GF-D8 (cell line): ENCODE measurements around the gene DHRS12.

Experiments
- DNase-seq: peaks from one replicate; lab custom pipeline; 2025; lab: John Stamatoyannopoulos, UW

DHRS12 gene

DNA sequence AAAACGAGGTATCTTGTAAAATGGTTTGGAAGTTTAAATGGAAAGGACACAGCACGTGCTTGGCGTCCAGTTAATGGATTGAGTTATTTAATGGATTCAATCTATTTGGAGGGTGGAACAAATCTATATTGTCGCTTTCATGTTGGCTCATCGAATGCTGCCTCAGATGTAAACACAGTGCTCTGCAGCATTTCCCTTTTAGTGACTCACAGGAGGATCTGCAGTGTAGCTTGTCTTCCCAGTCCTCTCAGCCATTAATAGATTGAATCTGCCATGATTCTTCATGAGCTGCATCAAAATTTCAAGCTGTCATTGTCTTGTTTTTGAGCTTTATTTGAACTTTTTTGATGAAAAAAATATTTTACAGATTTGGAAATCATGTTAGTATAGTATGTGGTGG is 44.7 kb downstream of the DHRS12 start:
- DNase-seq, result no peak

GRCh38 chr13:51758691-51759090 is 45.3 kb downstream of the DHRS12 start:
- no peak for DNase-seq

- no peak for DNase-seq
These were observed 47.3 kb downstream of the DHRS12 start for GRCh38 chr13:51756651-51757050.

DNA sequence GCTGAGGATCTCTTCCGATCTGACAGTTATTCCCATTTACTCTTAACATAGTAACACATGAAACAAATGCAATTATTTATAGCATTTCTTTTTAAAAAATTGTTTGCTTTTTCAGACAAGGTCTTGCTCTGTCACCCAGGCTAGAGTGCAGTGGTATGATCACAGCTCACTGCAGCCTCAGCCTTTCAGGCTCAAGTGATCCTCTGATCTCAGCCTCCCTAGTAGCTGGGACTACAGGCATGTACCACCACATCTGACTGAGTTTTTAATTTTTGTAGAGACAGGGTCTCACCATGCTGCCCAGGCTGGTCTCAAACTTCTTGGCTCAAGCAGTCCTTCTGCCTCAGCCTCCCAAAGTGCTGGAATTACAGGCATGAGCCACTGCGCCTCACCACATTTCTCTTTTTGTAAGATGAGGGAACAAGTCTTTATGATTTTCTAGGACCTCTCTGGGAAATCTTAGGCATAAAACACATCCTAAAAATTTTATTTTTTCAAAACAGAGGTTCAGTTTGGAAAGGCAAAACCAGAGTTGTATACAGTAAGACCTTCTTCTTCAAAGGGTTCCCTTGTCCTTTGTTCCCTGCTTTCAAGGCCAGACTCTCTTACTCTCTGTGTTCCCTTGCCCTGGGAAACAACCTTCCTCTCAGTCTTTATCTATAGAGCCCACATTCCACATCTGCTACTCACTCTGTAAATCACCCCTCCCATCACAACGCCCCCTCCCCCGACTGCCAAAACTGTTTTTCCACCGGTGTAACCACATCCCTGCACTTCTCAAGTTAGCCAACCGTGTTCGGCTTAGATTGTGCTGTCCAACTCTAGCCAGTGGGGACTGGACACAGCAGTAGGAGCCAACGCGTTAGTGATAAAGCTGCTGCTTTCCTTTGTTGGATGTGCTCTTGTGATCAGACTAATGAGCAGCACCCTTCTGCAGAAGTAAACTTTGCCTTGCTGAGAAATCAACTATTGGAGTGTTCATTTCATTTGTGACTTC is 56.2 kb downstream of the DHRS12 start:
- no peak for DNase-seq

DNA sequence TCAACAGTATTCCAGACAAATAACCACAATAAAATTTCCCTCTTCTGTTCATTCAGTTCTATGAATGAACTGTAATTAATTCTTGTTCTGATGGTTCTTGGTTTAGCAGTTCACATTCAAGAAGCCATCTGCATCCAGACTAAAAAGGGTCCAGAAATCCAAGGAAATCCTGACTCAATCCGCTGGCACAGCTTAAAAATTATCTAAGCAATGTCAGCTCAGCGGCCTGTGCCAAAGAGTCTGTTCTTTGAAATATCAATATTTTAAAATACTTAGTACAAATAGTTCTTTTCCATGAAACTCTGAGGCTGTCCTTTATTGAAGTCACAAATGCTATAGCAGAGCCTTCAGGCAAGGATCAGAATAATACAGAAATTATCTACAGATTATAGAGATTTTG is 57.2 kb downstream of the DHRS12 start:
- no peak for DNase-seq

DNA sequence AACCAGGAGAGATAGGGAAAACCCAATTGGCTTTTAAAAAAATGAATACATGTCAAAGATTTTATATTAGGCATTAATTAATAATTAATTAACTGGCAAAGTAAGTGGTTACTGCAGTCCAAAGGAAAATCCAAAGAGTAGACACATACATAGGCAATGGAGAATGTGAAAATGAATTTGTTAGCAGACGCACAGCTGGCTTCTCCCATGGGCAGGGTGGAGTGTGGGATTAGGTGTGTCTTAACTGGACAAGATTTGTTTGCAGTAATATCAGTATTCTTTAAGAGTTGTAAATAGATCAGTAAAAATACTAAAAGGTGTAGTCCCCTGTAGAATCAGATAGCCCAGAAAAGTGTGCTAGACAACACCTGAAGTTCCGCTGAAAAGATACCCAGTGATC is 58.7 kb downstream of the DHRS12 start:
- no peak for DNase-seq

- DNase-seq, result no peak
These were observed 61.4 kb downstream of the DHRS12 start for GRCh38 chr13:51742611-51743010.

DNA sequence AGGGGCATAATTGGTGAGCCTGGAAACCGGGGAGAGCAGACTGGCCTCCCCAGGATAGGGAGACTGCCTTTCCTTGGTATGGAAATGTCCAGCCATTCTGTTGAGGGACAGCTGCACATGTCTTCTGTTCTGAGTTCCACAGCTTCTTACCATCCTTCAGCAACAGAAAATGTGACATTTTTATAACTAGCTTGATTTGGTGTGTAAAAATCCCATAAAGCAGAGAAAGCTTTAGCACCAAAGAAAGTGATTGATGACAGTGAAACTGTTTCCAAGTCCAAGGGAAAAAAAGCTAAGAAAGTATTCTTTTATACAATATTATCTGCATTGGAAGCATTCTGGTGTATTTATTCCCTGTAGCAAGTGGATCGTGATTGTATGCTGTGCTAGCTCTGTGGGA is 61.9 kb downstream of the DHRS12 start:
- no peak for DNase-seq

GRCh38 chr13:51740698-51741097 is 63.3 kb downstream of the DHRS12 start:
- DNase-seq, result no peak

GRCh38 chr13:51739027-51739764 is 64.8 kb downstream of the DHRS12 start:
- DNase-seq, result no peak

DNA sequence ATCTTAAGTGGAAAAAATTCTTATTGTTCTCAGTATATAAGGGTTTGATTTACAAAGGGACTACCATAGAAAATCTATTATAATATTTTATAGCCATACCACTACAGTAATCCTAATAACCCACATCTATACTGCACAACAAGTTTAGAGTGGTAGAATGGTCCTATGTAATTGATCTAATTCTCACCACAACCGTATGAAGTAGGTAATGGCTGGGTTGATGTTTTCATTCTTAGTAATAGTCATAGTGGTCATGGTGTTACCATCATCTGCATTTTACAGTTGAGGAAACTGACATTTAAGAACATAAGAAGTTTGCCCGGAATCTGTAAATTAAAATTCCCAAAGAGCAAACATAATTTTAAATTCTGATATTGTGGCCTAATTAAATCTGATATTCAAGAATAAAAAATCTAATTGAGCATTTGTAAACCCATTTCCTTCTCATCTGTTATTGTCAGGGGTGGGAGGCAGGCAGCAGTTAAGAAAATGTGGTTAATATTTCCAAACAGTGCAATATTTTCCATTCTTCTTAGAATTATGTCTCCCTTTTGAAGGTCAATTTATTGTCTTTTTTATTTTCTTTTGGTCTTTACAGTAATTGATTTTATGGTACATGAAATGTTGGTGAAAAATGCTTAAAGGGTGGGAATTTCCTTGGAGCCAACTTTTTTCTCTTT is 65.6 kb downstream of the DHRS12 start:
- no peak for DNase-seq

DNA sequence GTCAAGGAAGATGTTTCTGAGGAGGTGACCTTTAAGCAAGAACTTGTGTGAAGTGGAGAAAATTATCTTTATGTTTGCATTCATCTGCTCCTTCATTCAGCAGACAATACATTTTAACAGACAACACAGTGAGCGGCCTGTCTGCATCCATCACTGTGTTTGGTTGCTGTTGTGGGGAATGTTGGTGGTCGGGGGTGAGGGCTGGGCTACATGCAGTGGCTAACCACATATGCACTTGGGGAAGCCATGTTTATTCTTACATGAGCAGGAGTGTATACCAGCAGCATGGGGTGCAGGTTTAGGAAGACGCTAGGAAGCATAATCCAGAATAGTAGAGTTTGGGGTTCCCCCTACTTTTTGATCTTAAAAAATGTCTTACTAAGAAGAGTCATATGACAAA is 66.4 kb downstream of the DHRS12 start:
- DNase-seq, result no peak

- no peak for DNase-seq
These were observed 69.2 kb downstream of the DHRS12 start for GRCh38 chr13:51734786-51735185.

DNA sequence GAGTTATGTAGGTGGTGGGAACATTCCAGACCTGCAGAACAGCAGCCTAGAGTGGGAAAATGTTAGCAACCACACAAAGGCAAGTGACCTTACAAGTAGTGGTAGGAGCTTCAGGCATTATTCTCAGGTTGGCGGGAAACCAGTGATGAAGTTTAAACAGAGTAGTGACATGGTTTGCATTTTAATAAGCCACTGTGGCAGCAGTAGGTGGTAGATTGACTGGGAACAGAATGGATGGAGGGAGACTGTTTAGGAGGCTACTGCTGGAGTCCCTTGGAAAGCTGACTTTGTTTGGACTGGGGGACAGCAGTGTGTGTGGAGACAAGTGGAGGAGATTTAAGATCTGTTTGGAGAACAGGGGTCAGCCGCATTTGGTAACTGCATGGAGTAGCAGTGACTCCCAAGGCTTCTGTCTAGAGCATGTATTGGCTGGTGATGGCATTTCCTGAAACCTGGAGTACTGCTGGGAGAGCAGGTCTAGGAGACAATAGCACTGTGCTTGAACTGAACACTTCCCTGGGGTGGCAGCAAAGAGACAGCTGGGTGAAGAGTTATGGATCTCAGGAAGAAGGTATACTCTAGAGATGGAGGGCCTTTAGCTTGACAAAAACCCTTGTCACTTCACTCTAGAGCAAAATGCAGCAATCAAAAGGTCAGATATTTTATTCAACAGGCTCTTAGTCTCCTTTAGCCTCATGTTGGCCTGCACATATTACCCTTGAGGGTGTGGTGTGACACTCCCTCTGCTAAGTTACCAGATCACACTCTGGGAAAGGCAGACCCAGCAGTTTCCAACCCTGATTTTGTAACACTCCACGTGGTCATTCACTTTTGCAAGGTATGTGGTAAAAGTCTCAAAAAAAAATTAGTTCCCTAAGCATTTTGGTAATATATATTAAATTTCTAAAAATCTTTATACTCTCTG is 70.3 kb downstream of the DHRS12 start:
- DNase-seq, result peak; percentile 43

DNA sequence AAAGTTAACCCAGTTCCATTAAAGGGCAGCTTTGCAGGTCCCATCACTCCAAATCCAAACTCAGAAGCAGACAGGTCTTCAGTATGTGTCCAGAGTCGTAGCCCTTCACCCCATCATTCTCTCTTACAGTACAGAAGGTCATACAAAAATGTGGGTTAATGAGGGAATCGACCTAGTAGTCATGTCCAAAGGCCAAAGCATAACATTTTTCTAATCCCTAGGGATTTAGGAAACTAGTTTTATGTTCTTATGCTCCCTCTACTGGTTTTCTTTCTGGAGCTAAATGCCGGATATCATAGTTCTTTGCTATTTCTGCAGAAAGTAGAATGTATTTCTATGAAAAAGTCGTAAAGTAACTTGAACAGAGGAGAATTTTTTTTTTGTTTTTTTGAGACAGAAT is 72.2 kb downstream of the DHRS12 start:
- no peak for DNase-seq

DNA sequence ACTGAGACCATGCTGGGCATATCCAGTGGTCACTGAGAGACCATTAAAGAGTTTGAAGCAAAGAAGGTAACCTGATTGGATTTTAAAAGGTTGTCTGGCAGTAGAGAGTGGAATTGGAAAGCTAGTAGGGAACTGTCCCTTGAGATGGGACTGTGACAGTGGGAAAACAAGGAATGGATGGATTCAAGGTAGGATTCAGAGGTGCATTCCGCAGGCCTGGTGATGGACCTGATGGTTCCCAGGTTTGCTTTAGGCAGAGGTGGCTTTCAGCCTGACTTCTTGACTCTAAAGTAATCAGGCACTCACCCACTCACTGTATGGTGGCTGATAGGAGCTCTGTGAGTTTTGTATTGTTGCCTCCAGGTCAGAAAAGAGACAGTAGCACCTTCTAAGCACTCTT is 73.0 kb downstream of the DHRS12 start:
- DNase-seq, result no peak

GRCh38 chr13:51729866-51730553 is 74.0 kb downstream of the DHRS12 start:
- no peak for DNase-seq

- DNase-seq, result no peak
These were observed 75.0 kb downstream of the DHRS12 start for GRCh38 chr13:51728972-51729371.

- DNase-seq, result no peak
These were observed 75.7 kb downstream of the DHRS12 start for GRCh38 chr13:51728275-51728673.

DNA sequence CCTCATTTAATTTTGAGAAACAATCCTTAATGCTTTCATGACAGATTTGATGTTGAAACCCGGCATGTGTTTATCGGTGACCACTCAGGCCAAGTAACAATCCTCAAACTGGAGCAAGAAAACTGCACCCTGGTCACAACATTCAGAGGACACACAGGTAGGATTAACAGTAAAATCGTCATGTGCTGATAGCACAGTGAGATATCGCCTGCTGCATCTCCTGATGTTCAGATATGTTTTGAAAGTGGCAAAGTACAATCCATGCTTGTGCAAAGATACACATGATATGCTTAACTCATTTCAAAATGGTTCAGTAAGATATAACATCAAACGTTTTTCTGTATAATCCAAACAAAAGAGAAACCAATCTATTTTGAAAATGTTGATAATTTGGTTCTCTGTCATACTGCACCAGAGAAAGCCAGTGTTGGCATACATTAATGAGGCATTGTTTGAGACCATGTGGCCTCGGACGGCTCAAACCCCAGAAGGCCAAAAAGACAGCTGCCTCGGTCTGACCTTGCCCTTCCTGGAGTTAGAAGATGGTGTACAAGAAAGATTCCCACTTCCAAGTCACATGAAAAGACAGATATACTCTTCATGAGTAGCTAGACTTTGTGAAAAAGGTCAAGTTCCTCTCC is 76.2 kb downstream of the DHRS12 start:
- no peak for DNase-seq
